ENCODE results near the gene KMT2D. TPM values are rescaled to one million over a fixed set of nuclear protein-coding genes. Genes with fewer than 3 reads are reported as not detected.
"Not testable (repeated sequence)": the region's sequence is repeated elsewhere in the genome, so short reads cannot be mapped to it uniquely, and the experiment has no call there.

Gene KMT2D
- total RNA-seq, 6 experiments from 2014 or later, result 28.6 to 35.4 (median 33.3) TPM

DNA sequence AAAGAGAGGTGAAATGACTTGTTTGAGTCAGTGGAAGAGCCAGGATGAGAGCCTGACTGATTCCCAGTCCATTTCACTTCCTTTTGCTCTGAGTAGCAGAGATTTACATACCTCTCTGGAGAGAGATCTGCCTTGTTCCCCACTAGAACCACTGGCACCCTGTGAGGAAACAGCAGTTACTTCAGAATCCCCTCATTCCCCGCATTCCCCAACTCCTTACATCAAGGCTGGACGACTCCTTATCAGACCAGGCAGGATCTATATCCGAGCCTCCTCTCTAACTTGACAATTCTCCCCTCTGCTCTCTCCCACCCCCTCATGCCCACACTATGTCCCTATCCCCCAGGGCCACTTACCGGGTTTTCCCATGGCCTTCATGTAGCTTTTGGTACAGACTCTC, 5.5 kb upstream of the KMT2D start:
- no peak overlapping the region for H3K4me3 ChIP-seq
- peaks cover 0 to 17% (median 7%) of the 10 kb centered on the region in 4 donors for H3K4me1 ChIP-seq
- no peak overlapping the region for H3K27ac ChIP-seq
- no peaks in the 10 kb centered on the region for H3K36me3 ChIP-seq
- no peaks in the 10 kb centered on the region for H3K27me3 ChIP-seq
- no peak for DNase-seq
- no peak for ATAC-seq
- H3K9me3 ChIP-seq, result no peaks in the 10 kb centered on the region
- 65% methylated on average over 3 of the region's 4 CpGs for WGBS (ENCODE audit: insufficient coverage, low coverage, low lambda C conversion rate, missing lambda C conversion rate)
- TF ChIP-seq, protein P1, sequence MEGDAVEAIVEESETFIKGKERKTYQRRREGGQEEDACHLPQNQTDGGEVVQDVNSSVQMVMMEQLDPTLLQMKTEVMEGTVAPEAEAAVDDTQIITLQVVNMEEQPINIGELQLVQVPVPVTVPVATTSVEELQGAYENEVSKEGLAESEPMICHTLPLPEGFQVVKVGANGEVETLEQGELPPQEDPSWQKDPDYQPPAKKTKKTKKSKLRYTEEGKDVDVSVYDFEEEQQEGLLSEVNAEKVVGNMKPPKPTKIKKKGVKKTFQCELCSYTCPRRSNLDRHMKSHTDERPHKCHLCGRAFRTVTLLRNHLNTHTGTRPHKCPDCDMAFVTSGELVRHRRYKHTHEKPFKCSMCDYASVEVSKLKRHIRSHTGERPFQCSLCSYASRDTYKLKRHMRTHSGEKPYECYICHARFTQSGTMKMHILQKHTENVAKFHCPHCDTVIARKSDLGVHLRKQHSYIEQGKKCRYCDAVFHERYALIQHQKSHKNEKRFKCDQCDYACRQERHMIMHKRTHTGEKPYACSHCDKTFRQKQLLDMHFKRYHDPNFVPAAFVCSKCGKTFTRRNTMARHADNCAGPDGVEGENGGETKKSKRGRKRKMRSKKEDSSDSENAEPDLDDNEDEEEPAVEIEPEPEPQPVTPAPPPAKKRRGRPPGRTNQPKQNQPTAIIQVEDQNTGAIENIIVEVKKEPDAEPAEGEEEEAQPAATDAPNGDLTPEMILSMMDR (IDR thresholded peaks at IDR 0.05), result no peak
- no peak for TF ChIP-seq POLR2A (IDR thresholded peaks at IDR 0.05)
- intact Hi-C loops (cut with DNase I), result loop anchor here in 1 of 2 donors (10.0 kb wide), 1 partner anchor 59 kb away; no protein-coding TSS in a partner anchor

DNA sequence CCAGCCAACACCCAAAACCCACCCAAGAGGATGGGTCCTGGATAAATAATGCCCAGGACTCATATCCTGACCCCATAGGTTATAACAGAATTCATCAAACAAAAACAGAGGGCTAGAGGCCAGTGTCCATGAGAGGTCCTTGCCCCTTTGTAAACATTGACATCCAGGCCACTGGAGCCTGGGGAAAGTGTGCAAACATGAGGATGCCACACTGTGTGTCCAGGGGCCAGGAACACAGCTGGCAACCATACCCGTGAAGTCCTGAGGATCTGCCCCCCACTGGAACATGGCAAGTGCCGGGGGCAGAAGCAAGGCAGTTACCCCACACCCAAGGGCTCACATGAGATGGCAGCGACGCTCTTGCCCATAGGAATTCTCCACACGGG, 4.2 kb upstream of the KMT2D start:
- WGBS (ENCODE audit: insufficient coverage, low coverage, low lambda C conversion rate, missing lambda C conversion rate), result no CpG with 5 or more reads among the region's 5 CpGs
- DNase-seq (peak in 1 of 3 donors; percentile 54), ATAC-seq (peak; percentile 1 to 42 (median 12))
- intact Hi-C loops (cut with DNase I), result loop anchor here in 1 of 2 donors (10.0 kb wide), 1 partner anchor 60 kb away; no protein-coding TSS in a partner anchor
- Histone ChIP-seq H3K27ac (peak overlapping the region in 2 of 3 donors; percentile 16 to 33), H3K27me3 (no peaks in the 10 kb centered on the region), H3K4me3 (no peak overlapping the region), H3K9me3 (no peaks in the 10 kb centered on the region), H3K4me1 (peaks cover 0 to 17% (median 6%) of the 10 kb centered on the region in 4 donors), H3K36me3 (no peaks in the 10 kb centered on the region)
- TF ChIP-seq, protein P1 (IDR thresholded peaks at IDR 0.05), result no peak
- no peak for TF ChIP-seq POLR2A (IDR thresholded peaks at IDR 0.05)

DNA sequence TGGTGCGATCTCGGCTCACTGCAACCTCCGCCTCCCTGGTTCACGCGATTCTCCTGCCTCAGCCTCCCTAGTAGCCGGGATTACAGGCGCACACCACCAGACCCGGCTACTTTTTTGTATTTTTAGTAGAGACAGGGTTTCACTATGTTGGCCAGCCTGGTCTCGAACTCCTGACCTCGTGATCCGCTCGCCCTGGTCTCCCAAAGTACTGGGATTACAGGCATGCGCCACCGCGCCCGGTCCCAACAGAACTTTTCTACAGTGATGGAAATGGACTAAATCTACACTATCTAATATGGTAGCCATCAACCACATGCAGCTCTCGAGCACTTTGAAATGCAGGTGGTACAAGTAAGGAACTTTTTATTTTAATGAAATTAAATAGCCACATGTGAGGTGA, 1.3 kb upstream of the KMT2D start:
- peaks cover 0 to 37% (median 13%) of the 10 kb centered on the region in 4 donors for H3K4me1 ChIP-seq
- not testable (repeated sequence) for ATAC-seq, H3K27me3 ChIP-seq, DNase-seq, H3K9me3 ChIP-seq, H3K27ac ChIP-seq, H3K36me3 ChIP-seq, H3K4me3 ChIP-seq
- WGBS (ENCODE audit: insufficient coverage, low coverage, low lambda C conversion rate, missing lambda C conversion rate), result 85% methylated on average over 9 of the region's 17 CpGs
- intact Hi-C loops (cut with DNase I), result loop anchor here in 1 of 2 donors (10.0 kb wide), 1 partner anchor 63 kb away; no protein-coding TSS in a partner anchor

DNA sequence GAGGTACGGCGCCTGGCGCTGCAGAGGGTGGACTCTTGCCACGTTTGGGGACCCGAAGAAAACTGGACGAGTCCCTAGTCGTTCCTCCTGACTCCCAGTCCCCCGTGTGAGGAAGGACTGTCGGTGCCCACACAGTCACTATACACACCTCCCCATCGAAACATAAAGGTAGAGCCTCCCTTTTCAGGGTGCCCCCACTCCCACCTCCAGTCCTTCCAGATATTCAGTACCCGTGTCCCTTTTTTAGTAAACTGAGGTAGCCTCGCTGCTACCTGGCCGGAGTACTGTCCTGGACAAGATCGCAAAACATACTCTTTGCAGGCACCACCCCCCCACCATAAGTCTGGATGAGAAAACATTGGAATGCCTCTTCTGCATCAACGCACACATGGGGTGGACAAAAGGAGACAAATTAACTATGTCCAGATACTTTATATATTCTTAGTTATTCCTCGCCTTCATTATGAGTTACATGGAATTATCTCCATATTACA, 610 bp upstream of the KMT2D start:
- DNase-seq, result no peak
- intact Hi-C loops (cut with DNase I), result loop anchor here in 1 of 2 donors (10.0 kb wide), 1 partner anchor 64 kb away; no protein-coding TSS in a partner anchor
- WGBS (ENCODE audit: insufficient coverage, low coverage, low lambda C conversion rate, missing lambda C conversion rate), result 7% methylated on average over 16 of the region's 16 CpGs

More for the DNA sequence above, 610 bp upstream of the KMT2D start:
- H3K4me3 ChIP-seq, result peak overlapping the region; percentile 94 to 99 (median 95)
- no peaks in the 10 kb centered on the region for H3K27me3 ChIP-seq
- no peak for ATAC-seq
- peaks cover 0 to 44% (median 15%) of the 10 kb centered on the region in 4 donors for H3K4me1 ChIP-seq
- H3K9me3 ChIP-seq, result no peaks in the 10 kb centered on the region
- peak overlapping the region; percentile 90 to 98 (median 97) for H3K27ac ChIP-seq
- TF ChIP-seq, protein P1 (IDR thresholded peaks at IDR 0.05), result no peak
- TF ChIP-seq POLR2A (IDR thresholded peaks at IDR 0.05), result no peak
- H3K36me3 ChIP-seq, result no peaks in the 10 kb centered on the region
